ENCODE results near the gene MGAT5B. TPM values are rescaled to one million over a fixed set of nuclear protein-coding genes. Genes with fewer than 3 reads are reported as not detected.

The MGAT5B gene
- total RNA-seq, 1 donor from 2014 or later, result not detected

- intact Hi-C loops (cut with DNase I), result no loop called here
- no peak for ATAC-seq (ENCODE audit: poor library complexity)
- no peak for DNase-seq
Observed at GRCh38 chr17:76982408-76983074, 114.3 kb downstream of the MGAT5B start.

GRCh38 chr17:76983075-76983775, 115.0 kb downstream of the MGAT5B start:
- DNase-seq, result no peak
- intact Hi-C loops (cut with DNase I), result no loop called here
- no peak for ATAC-seq (ENCODE audit: poor library complexity)

GRCh38 chr17:76986365-76986764, 118.2 kb downstream of the MGAT5B start:
- DNase-seq (no peak), ATAC-seq (ENCODE audit: poor library complexity) (no peak)
- intact Hi-C loops (cut with DNase I), result no loop called here

- ATAC-seq (ENCODE audit: poor library complexity) (no peak), DNase-seq (no peak)
- intact Hi-C loops (cut with DNase I), result no loop called here
Observed at GRCh38 chr17:76987486-76988093, 119.4 kb downstream of the MGAT5B start.

GRCh38 chr17:76988796-76989195, 120.6 kb downstream of the MGAT5B start:
- intact Hi-C loops (cut with DNase I), result no loop called here
- DNase-seq (no peak), ATAC-seq (ENCODE audit: poor library complexity) (no peak)

- ATAC-seq (ENCODE audit: poor library complexity), result no peak
- intact Hi-C loops (cut with DNase I), result no loop called here
- no peak for DNase-seq
Observed at GRCh38 chr17:76989519-76989918, 121.3 kb downstream of the MGAT5B start.

GRCh38 chr17:76992891-76993290, 124.7 kb downstream of the MGAT5B start:
- intact Hi-C loops (cut with DNase I), result no loop called here
- ATAC-seq (ENCODE audit: poor library complexity), result no peak
- no peak for DNase-seq

GRCh38 chr17:76993651-76994050, 125.4 kb downstream of the MGAT5B start:
- no peak for ATAC-seq (ENCODE audit: poor library complexity)
- intact Hi-C loops (cut with DNase I), result no loop called here

GRCh38 chr17:76994237-76994637, 126.0 kb downstream of the MGAT5B start:
- ATAC-seq (ENCODE audit: poor library complexity), result no peak
- DNase-seq, result no peak
- intact Hi-C loops (cut with DNase I), result no loop called here

More at GRCh38 chr17:76993651-76994050, 125.4 kb downstream of the MGAT5B start:
- DNase-seq, result no peak

GRCh38 chr17:76995387-76996105, 127.3 kb downstream of the MGAT5B start:
- intact Hi-C loops (cut with DNase I), result no loop called here
- DNase-seq, result no peak
- ATAC-seq (ENCODE audit: poor library complexity), result no peak

- no peak for DNase-seq
- intact Hi-C loops (cut with DNase I), result no loop called here
- no peak for ATAC-seq (ENCODE audit: poor library complexity)
Observed at GRCh38 chr17:76996741-76997694, 128.8 kb downstream of the MGAT5B start.

- no peak for ATAC-seq (ENCODE audit: poor library complexity)
- intact Hi-C loops (cut with DNase I), result no loop called here
- DNase-seq, result no peak
Observed at GRCh38 chr17:76997981-76998531, 129.9 kb downstream of the MGAT5B start.

GRCh38 chr17:76998839-76999238, 130.6 kb downstream of the MGAT5B start:
- intact Hi-C loops (cut with DNase I), result no loop called here
- no peak for DNase-seq
- no peak for ATAC-seq (ENCODE audit: poor library complexity)

Other genes starting within 250 kb of the MGAT5B start
- gene ST6GALNAC1, start 224.6 kb upstream of the MGAT5B start, total RNA-seq, result 2.8 TPM
- 336 TPM for gene MXRA7, start 157.4 kb upstream of the MGAT5B start, total RNA-seq
- 63.1 TPM for gene JMJD6, start 141.8 kb upstream of the MGAT5B start, total RNA-seq
- gene METTL23, start 141.6 kb upstream of the MGAT5B start, total RNA-seq, result 19.0 TPM
- gene SRSF2, start 131.1 kb upstream of the MGAT5B start, total RNA-seq, result 61.2 TPM
- 23.3 TPM for gene MFSD11, start 130.3 kb upstream of the MGAT5B start, total RNA-seq

All from Right ventricle myocardium superior (tissue), 1 donor.